WTC11 (cell line): Measurements from ENCODE around the gene SPATA31A3.
"Not testable (repeated sequence)": the region's sequence is repeated elsewhere in the genome, so short reads cannot be mapped to it uniquely, and the experiment has no call there.

ENCODE experiments used
- TCF7 ChIP-seq: sonication (generic); formaldehyde crosslinking; IDR thresholded peaks from 2 replicates; pipeline ENCODE4 v1.8.0; 2022; ENCODE audit warnings: mild to moderate bottlenecking, low read depth, missing genetic modification reagents, moderate library complexity
- TF ChIP-seq, protein P1 (sequence below): fragments of 200-600 bp; IDR thresholded peaks from 2 replicates; pipeline ENCODE4 v1.8.0; 2022; ENCODE audit warnings: antibody characterized with exemption
- TF ChIP-seq, protein P2 (sequence below): sonication (generic); formaldehyde crosslinking; conservative IDR thresholded peaks from 2 replicates; pipeline ENCODE4 v1.8.1; 2023; ENCODE audit warnings: mild to moderate bottlenecking, low read depth, missing genetic modification reagents, moderate library complexity
- TF ChIP-seq, protein P3 (sequence below): sonication (generic); formaldehyde crosslinking; IDR thresholded peaks from 2 replicates; pipeline ENCODE4 v1.8.1; 2023; ENCODE audit warnings: mild to moderate bottlenecking, moderate library complexity, missing genetic modification reagents
- TF ChIP-seq, protein P4 (sequence below): sonication (generic); formaldehyde crosslinking; IDR thresholded peaks from 2 replicates; pipeline ENCODE4 v1.8.0; 2022; ENCODE audit warnings: mild to moderate bottlenecking, missing genetic modification reagents

DNA sequence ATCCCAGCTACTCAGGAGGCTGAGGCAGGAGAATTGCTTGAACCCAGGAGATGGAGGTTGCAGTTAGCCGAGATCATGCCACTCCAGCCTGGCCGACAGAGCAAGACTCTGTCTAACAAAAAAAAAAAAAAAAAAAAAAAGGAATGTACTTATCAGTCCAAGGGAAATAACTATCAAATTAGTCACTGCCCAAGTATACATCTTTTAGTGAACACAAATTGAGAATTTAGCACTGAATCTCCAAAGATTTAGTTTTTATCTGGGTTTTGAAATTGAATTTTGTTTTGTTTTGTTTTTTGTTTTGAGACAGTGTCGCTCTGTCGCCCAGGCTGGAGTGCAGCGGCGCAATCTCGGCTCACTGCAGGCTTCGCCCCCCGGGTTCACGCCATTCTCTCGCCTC lies 39.8 kb downstream of the SPATA31A3 start:
- TF ChIP-seq, protein P1, sequence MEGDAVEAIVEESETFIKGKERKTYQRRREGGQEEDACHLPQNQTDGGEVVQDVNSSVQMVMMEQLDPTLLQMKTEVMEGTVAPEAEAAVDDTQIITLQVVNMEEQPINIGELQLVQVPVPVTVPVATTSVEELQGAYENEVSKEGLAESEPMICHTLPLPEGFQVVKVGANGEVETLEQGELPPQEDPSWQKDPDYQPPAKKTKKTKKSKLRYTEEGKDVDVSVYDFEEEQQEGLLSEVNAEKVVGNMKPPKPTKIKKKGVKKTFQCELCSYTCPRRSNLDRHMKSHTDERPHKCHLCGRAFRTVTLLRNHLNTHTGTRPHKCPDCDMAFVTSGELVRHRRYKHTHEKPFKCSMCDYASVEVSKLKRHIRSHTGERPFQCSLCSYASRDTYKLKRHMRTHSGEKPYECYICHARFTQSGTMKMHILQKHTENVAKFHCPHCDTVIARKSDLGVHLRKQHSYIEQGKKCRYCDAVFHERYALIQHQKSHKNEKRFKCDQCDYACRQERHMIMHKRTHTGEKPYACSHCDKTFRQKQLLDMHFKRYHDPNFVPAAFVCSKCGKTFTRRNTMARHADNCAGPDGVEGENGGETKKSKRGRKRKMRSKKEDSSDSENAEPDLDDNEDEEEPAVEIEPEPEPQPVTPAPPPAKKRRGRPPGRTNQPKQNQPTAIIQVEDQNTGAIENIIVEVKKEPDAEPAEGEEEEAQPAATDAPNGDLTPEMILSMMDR: not testable (repeated sequence)
- TF ChIP-seq TCF7: not testable (repeated sequence)
- TF ChIP-seq, protein P2, sequence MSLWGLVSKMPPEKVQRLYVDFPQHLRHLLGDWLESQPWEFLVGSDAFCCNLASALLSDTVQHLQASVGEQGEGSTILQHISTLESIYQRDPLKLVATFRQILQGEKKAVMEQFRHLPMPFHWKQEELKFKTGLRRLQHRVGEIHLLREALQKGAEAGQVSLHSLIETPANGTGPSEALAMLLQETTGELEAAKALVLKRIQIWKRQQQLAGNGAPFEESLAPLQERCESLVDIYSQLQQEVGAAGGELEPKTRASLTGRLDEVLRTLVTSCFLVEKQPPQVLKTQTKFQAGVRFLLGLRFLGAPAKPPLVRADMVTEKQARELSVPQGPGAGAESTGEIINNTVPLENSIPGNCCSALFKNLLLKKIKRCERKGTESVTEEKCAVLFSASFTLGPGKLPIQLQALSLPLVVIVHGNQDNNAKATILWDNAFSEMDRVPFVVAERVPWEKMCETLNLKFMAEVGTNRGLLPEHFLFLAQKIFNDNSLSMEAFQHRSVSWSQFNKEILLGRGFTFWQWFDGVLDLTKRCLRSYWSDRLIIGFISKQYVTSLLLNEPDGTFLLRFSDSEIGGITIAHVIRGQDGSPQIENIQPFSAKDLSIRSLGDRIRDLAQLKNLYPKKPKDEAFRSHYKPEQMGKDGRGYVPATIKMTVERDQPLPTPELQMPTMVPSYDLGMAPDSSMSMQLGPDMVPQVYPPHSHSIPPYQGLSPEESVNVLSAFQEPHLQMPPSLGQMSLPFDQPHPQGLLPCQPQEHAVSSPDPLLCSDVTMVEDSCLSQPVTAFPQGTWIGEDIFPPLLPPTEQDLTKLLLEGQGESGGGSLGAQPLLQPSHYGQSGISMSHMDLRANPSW (CRISPR knock-in tag): not testable (repeated sequence)
- TF ChIP-seq, protein P3, sequence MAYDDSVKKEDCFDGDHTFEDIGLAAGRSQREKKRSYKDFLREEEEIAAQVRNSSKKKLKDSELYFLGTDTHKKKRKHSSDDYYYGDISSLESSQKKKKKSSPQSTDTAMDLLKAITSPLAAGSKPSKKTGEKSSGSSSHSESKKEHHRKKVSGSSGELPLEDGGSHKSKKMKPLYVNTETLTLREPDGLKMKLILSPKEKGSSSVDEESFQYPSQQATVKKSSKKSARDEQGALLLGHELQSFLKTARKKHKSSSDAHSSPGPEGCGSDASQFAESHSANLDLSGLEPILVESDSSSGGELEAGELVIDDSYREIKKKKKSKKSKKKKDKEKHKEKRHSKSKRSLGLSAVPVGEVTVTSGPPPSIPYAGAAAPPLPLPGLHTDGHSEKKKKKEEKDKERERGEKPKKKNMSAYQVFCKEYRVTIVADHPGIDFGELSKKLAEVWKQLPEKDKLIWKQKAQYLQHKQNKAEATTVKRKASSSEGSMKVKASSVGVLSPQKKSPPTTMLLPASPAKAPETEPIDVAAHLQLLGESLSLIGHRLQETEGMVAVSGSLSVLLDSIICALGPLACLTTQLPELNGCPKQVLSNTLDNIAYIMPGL: not testable (repeated sequence)
- TF ChIP-seq, protein P4, sequence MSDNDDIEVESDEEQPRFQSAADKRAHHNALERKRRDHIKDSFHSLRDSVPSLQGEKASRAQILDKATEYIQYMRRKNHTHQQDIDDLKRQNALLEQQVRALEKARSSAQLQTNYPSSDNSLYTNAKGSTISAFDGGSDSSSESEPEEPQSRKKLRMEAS (CRISPR knock-in tag): not testable (repeated sequence)
